IPS-NIHi11 (cell line): ENCODE measurements around the gene DRD5.

Source experiments
- DNase-seq: peaks from one replicate; pipeline ENCODE4 v3.0.0; 2012; ENCODE audit warnings: mixed read lengths, low spot score

The DRD5 gene

DNA sequence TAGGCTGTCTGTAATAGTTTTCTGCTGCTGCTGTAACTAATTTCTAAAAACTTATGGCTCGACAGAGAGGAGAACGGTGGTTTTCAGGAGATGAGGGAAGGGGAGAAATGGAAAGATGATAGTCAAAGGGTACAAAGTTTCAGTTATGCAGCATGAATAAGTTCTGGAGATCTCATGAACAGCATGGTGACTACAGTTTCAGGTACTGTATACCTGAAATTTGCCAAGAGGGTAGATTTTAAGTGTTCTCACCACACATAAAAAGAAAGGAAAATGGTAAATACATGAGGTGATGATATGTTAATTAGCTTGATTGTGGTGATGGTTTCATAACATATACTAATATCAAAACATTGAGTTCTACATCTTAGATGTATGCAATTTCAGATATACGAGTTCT lies 34.9 kb downstream of the DRD5 start:
- no peak for DNase-seq

GRCh38 chr4:9820343-9820742 lies 38.9 kb downstream of the DRD5 start:
- DNase-seq = no peak

DNA sequence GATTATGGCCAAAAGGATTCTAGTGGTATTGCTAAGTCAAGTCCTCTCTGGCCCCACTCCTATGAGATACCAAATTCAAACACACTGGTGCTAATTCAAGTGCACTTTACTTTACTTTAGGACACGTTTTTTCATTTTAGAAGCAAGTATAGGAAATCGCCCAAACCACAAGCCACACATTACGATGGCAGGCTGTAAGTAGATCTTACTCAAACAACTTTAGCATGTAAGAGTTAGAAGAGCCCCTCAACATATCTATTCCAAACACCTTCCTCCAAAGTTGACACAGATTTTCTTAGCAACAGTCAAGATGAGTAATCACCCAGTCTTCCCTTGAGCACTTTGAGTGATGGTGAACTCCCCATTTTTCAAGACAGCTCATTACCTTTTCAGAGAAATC lies 43.6 kb downstream of the DRD5 start:
- DNase-seq = no peak

GRCh38 chr4:9826551-9826950 lies 45.1 kb downstream of the DRD5 start:
- no peak for DNase-seq

- DNase-seq = no peak
Measured at GRCh38 chr4:9832640-9833039, 51.2 kb downstream of the DRD5 start.

DNA sequence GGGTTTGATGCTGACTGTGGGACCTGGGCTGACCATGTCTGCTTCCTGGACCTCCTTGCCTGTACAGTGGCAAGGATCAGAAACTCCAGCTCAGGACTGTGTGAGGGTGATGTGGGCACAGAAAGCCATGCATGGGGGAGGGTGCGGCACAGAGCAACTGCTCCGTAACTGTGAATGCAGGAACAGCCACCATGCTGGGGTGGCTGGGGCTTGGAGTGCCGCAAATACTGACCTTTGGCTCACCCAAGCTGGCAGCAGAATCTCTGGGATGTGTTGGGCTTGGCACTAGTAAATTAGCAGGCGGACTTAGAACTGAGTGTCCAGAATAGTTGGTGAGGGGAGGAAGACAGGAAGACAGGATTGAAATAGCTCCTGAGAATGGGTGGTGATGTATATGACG lies 52.0 kb downstream of the DRD5 start:
- no peak for DNase-seq
